SK-N-MC (cell line): ENCODE measurements around the gene KRTAP4-5.
"Not testable (repeated sequence)": the region's sequence is repeated elsewhere in the genome, so short reads cannot be mapped to it uniquely, and the experiment has no call there.

ENCODE experiments used
- DNase-seq: peaks from one replicate; pipeline ENCODE4 v3.0.0-alpha.2; 2011; ENCODE audit warnings: low read depth, low spot score
- H3K27ac ChIP-seq: fragments of 200-600 bp; sonication (generic); 2 replicates; pipeline ENCODE4 v1.5.1; 2016; ENCODE audit warnings: mixed run types
- H3K36me3 ChIP-seq: fragments of 200-600 bp; sonication (generic); 2 replicates; pipeline ENCODE4 v1.6.1; 2017; ENCODE audit warnings: antibody characterized with exemption, low read length, mixed read lengths; ENCODE audit not compliant: insufficient read depth
- H3K4me3 ChIP-seq: fragments of 200-600 bp; sonication (generic); 2 replicates; pipeline ENCODE4 v1.5.1; 2016
- H3K9ac ChIP-seq: fragments of 200-600 bp; sonication (generic); 2 replicates; pipeline ENCODE4 v1.8.0; 2017; ENCODE audit warnings: mixed run types, mixed read lengths; ENCODE audit not compliant: insufficient read length
- H3K9me3 ChIP-seq: fragments of 200-600 bp; sonication (generic); 2 replicates; pipeline ENCODE4 v1.6.1; 2017; ENCODE audit warnings: low read depth, mild to moderate bottlenecking, antibody characterized with exemption, low read length, moderate library complexity, mixed read lengths
- EZH2 ChIP-seq: fragments of 200-600 bp; sonication (generic); IDR thresholded peaks from one replicate; pipeline ENCODE4 v1.6.1; 2017; ENCODE audit warnings: antibody characterized with exemption
- FOXP2 ChIP-seq: optimal IDR thresholded peaks from 2 replicates; pipeline ENCODE3; 2011; ENCODE audit warnings: mild to moderate bottlenecking, moderate library complexity; ENCODE audit not compliant: insufficient read depth; ENCODE audit errors: extremely low read length, control extremely low read depth
- POLR2AphosphoS5 ChIP-seq: IDR thresholded peaks from 2 replicates; pipeline ENCODE4 v1.6.1; 2012; ENCODE audit warnings: mild to moderate bottlenecking, low read depth, low read length, borderline replicate concordance

Gene KRTAP4-5

GRCh38 chr17:41153856-41154255 is 4.2 kb upstream of the KRTAP4-5 start:
- Histone ChIP-seq H3K27ac (peak overlapping the region; percentile 100), H3K4me3 (peak overlapping the region; percentile 19; the same call in 1 of the 2 replicates), H3K9ac (peak overlapping the region; percentile 58), H3K9me3 (0 out of 2 replicates have a peak, but pooled peaks cover 4% of the 10 kb centered on the region), H3K36me3 (peaks cover 4% of the 10 kb centered on the region; the same call in 1 of the 2 replicates)
- peak; percentile 60 for DNase-seq
- TF ChIP-seq EZH2 (no peak), FOXP2 (no peak), POLR2AphosphoS5 (no peak; the same call in 1 of the 2 replicates)

DNA sequence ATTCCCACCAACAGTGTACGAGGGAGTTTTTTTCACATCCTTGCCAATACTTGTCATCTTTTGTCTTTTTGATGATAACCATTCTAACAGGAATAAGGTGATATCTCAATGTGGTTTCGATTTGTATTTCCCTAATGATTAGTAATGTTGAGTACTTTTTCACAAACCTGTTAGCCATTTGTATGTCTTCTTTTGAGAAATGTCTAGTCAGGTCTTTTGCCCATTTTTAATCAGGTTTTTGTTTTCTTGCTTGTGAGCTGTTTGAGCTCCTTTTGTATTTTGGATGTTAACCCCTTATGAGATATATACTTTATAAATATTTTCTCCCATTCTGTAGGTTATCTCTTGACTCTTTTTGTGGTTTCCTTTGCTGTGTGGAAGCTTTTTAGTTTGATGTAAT is 1.9 kb upstream of the KRTAP4-5 start:
- Histone ChIP-seq H3K9ac (no peak overlapping the region), H3K36me3 (peaks cover 4% of the 10 kb centered on the region; the same call in 1 of the 2 replicates), H3K27ac (peak overlapping the region; percentile 100), H3K4me3 (no peak overlapping the region), H3K9me3 (0 out of 2 replicates have a peak, but pooled peaks cover 4% of the 10 kb centered on the region)
- DNase-seq: no peak
- TF ChIP-seq EZH2: no peak
- no peak for TF ChIP-seq FOXP2

GRCh38 chr17:41150026-41150425 is 401 bp upstream of the KRTAP4-5 start:
- 0 out of 2 replicates have a peak, but pooled peaks cover 2% of the 10 kb centered on the region for H3K9me3 ChIP-seq
- no peak for DNase-seq
- peak overlapping the region; percentile 100 for H3K27ac ChIP-seq
- H3K9ac ChIP-seq: no peak overlapping the region
- TF ChIP-seq EZH2: no peak
- no peak for TF ChIP-seq FOXP2
- TF ChIP-seq POLR2AphosphoS5: no peak
- peaks cover 2% of the 10 kb centered on the region; the same call in 1 of the 2 replicates for H3K36me3 ChIP-seq
- no peak overlapping the region for H3K4me3 ChIP-seq

GRCh38 chr17:41148971-41149651 is 514 bp downstream of the KRTAP4-5 start:
- H3K9ac ChIP-seq: peak overlapping the region; percentile 67
- H3K27ac ChIP-seq: peak overlapping the region; percentile 100
- not testable (repeated sequence) for H3K36me3 ChIP-seq

GRCh38 chr17:41147531-41148204 is 2.0 kb downstream of the KRTAP4-5 start:
- peak overlapping the region; percentile 100 for H3K27ac ChIP-seq
- peak overlapping the region; percentile 79 for H3K9ac ChIP-seq

More at GRCh38 chr17:41148971-41149651, 514 bp downstream of the KRTAP4-5 start:
- H3K4me3 ChIP-seq, DNase-seq, H3K9me3 ChIP-seq: not testable (repeated sequence)

DNA sequence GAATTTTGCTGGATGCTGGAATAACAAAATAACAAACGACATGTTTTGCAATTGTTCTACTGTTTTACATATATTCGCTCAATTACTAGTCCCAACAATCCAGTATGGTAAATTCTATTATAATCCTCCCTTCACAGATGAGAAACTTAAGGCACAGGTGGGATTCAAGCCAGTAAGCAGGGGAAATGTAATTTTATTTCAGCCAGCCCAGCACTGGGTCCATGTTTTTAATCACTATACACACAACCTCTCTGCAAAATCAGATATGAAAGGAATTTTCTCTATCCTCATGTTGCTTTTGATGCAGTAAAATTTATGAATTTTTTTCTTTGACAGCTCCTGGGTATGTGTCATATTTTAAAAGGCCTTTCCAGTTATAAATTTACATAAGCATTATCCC is 4.4 kb downstream of the KRTAP4-5 start:
- TF ChIP-seq FOXP2: no peak
- Histone ChIP-seq H3K9ac (peak overlapping the region; percentile 79), H3K4me3 (peak overlapping the region; percentile 18; the same call in 1 of the 2 replicates), H3K9me3 (peaks cover 15% of the 10 kb centered on the region; the same call in 1 of the 2 replicates), H3K27ac (peak overlapping the region; percentile 100), H3K36me3 (peaks cover 12% of the 10 kb centered on the region; the same call in 1 of the 2 replicates)
- DNase-seq: peak; percentile 91

More at GRCh38 chr17:41147531-41148204, 2.0 kb downstream of the KRTAP4-5 start:
- Histone ChIP-seq H3K36me3 (peaks cover 12% of the 10 kb centered on the region; the same call in 1 of the 2 replicates), H3K9me3 (peaks cover 11% of the 10 kb centered on the region; the same call in 1 of the 2 replicates), H3K4me3 (peak overlapping the region; percentile 18)
- TF ChIP-seq POLR2AphosphoS5: peak; percentile 66; the same call in 1 of the 2 replicates
- TF ChIP-seq FOXP2: no peak
- peak; percentile 98 for DNase-seq

DNA sequence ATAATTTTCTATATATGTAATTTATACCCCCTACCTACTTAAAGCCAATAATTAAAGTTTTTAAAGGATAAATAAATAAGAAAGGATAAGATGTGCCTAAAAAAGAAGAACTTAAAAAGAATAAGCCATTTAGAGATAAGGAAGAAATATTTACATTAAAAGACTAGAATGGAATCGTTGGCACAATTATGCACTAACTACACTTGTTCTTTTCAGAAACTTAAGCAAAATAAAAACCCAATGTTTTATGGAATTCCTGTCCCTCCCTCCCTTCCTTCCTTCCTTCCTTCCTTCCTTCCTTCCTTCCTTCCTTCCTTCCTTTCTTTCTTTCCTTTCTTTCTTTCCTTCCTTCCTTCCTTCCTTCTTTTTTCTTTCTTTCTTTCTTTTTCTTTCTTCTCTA is 4.8 kb downstream of the KRTAP4-5 start:
- Histone ChIP-seq H3K27ac (peak overlapping the region; percentile 100), H3K36me3 (peaks cover 12% of the 10 kb centered on the region; the same call in 1 of the 2 replicates), H3K9ac (no peak overlapping the region), H3K9me3 (peaks cover 15% of the 10 kb centered on the region; the same call in 1 of the 2 replicates), H3K4me3 (peak overlapping the region; percentile 18; the same call in 1 of the 2 replicates)
- TF ChIP-seq EZH2: no peak
- no peak; the same call in 1 of the 2 replicates for TF ChIP-seq POLR2AphosphoS5
- TF ChIP-seq FOXP2: no peak
- peak; percentile 96 for DNase-seq

- Histone ChIP-seq H3K27ac (0 out of 2 replicates have a peak overlapping the region, but pooled peaks have one; percentile 2), H3K4me3 (no peak overlapping the region), H3K36me3 (peaks cover 12% of the 10 kb centered on the region; the same call in 1 of the 2 replicates), H3K9me3 (peaks cover 30% of the 10 kb centered on the region; the same call in 1 of the 2 replicates), H3K9ac (no peak overlapping the region)
- no peak for DNase-seq
- TF ChIP-seq EZH2 (no peak), POLR2AphosphoS5 (no peak), FOXP2 (no peak)
Observed at GRCh38 chr17:41141361-41141760, 8.3 kb downstream of the KRTAP4-5 start.
